IMR-90 (cell line): ENCODE data around the gene PROM2. TPM values are rescaled to one million over a fixed set of nuclear protein-coding genes. Genes with fewer than 3 reads are reported as not detected.
A peak's percentile ranks its signal among the peaks of the same experiment; 100 is the strongest.

Source experiments
- ATAC-seq: fragments of 200-7000 bp; cut with Tn5 transposase; 2 replicates; pipeline ENCODE4 v1.9.1; 2020; ENCODE audit warnings: low read depth, mild to moderate bottlenecking, moderate library complexity
- BruUV-seq: library from RNA; stranded (reverse); fragments of 400-500 nt; replicated peaks from 2 replicates; lab custom pipeline; 2021; lab: Mats Ljungman, UMichigan
- CTCF ChIA-PET: fragments of 300-600 bp; formaldehyde crosslinking; extraction: SDS; loops from one replicate; lab custom pipeline; 2021; ENCODE audit warnings: antibody characterized with exemption; lab: Yijun Ruan, JAX
- POLR2A ChIA-PET: fragments of 300-600 bp; sonication (Branson Sonifier 250); formaldehyde crosslinking; loops from one replicate; lab custom pipeline; 2022; ENCODE audit warnings: antibody characterized with exemption; ENCODE audit not compliant: unreplicated experiment; lab: Charles Lee
- DNase-seq: peaks from one replicate; pipeline ENCODE4 v3.0.0; 2013
- H2AFZ ChIP-seq: replicated peaks from 2 replicates; pipeline ENCODE3; 2013; ENCODE audit warnings: low read length, mild to moderate bottlenecking; ENCODE audit not compliant: poor library complexity
- H2AK5ac ChIP-seq: 2 replicates; pipeline ENCODE4 v1.6.1; 2013; ENCODE audit warnings: low read depth, low read length, inconsistent platforms
- H2AK9ac ChIP-seq: replicated peaks from 2 replicates; pipeline ENCODE3; 2013; ENCODE audit warnings: mild to moderate bottlenecking, low read depth, low read length, moderate library complexity; ENCODE audit not compliant: poor library complexity
- H2BK120ac ChIP-seq: 2 replicates; pipeline ENCODE4 v1.6.1; 2013; ENCODE audit warnings: low read depth, low read length, inconsistent platforms
- H2BK15ac ChIP-seq: 3 replicates; pipeline ENCODE4 v1.6.1; 2013; ENCODE audit warnings: low read depth, low read length, inconsistent platforms
- H2BK20ac ChIP-seq: 2 replicates; pipeline ENCODE4 v1.6.1; 2013; ENCODE audit warnings: low read depth, mild to moderate bottlenecking, inconsistent platforms, low read length, moderate library complexity
- H2BK5ac ChIP-seq: 2 replicates; pipeline ENCODE4 v1.6.1; 2013; ENCODE audit warnings: mild to moderate bottlenecking, low read depth, low read length, inconsistent platforms; ENCODE audit not compliant: poor library complexity, severe bottlenecking
- H3K14ac ChIP-seq: replicated peaks from 2 replicates; pipeline ENCODE4 v1.6.1; 2013; ENCODE audit warnings: low read depth, low read length, inconsistent platforms
- H3K18ac ChIP-seq: 2 replicates; pipeline ENCODE4 v1.6.1; 2013; ENCODE audit warnings: low read depth, low read length, control low read depth
- H3K23ac ChIP-seq: 2 replicates; pipeline ENCODE4 v1.6.1; 2013; ENCODE audit warnings: low read depth, low read length, inconsistent platforms
- H3K27ac ChIP-seq: 2 replicates; pipeline ENCODE4 v1.5.1; 2013; ENCODE audit warnings: mild to moderate bottlenecking, control low read depth, low read length; ENCODE audit not compliant: insufficient read depth
- H3K27me3 ChIP-seq: 2 replicates; pipeline ENCODE4 v1.6.1; 2013; ENCODE audit warnings: low read length; ENCODE audit not compliant: control insufficient read depth, insufficient read depth
- H3K36me3 ChIP-seq: 2 replicates; pipeline ENCODE4 v1.6.1; 2013; ENCODE audit warnings: low read length, mixed read lengths; ENCODE audit not compliant: control insufficient read depth, insufficient read depth
- H3K4ac ChIP-seq: 2 replicates; pipeline ENCODE4 v1.6.1; 2013; ENCODE audit warnings: low read depth, low read length, inconsistent platforms
- H3K4me1 ChIP-seq: 2 replicates; pipeline ENCODE4 v1.6.1; 2013; ENCODE audit warnings: low read length, mixed read lengths; ENCODE audit not compliant: control insufficient read depth, insufficient read depth
- H3K4me2 ChIP-seq: 2 replicates; pipeline ENCODE4 v1.6.1; 2013; ENCODE audit warnings: low read depth, mild to moderate bottlenecking, control low read depth, low read length, moderate library complexity
- H3K4me3 ChIP-seq: 2 replicates; pipeline ENCODE4 v1.5.1; 2013; ENCODE audit warnings: low read depth, mild to moderate bottlenecking, control low read depth, low read length, moderate library complexity; ENCODE audit not compliant: insufficient read depth
- H3K56ac ChIP-seq: 2 replicates; pipeline ENCODE4 v1.6.1; 2013; ENCODE audit warnings: low read length, inconsistent platforms; ENCODE audit not compliant: insufficient read depth; ENCODE audit errors: extremely low read depth
- H3K79me1 ChIP-seq, 2 experiments: 2 replicates each; pipeline ENCODE4 v1.6.1; 2013; ENCODE audit warnings: low read length in 2 of 2, inconsistent platforms in 1 of 2, low read depth in 1 of 2
- H3K9ac ChIP-seq: 2 replicates; pipeline ENCODE4 v1.6.1; 2013; ENCODE audit warnings: low read depth, low read length, control low read depth
- H3K9me1 ChIP-seq: 2 replicates; pipeline ENCODE4 v1.6.1; 2013; ENCODE audit warnings: low read length, inconsistent platforms; ENCODE audit not compliant: insufficient read depth
- H3K9me3 ChIP-seq: 2 replicates; pipeline ENCODE4 v1.6.1; 2013; ENCODE audit warnings: low read length; ENCODE audit not compliant: control insufficient read depth, insufficient read depth
- H4K20me1 ChIP-seq: 2 replicates; pipeline ENCODE4 v1.6.1; 2013; ENCODE audit warnings: low read length, inconsistent platforms; ENCODE audit not compliant: insufficient read depth
- H4K5ac ChIP-seq: 2 replicates; pipeline ENCODE4 v1.6.1; 2013; ENCODE audit warnings: mild to moderate bottlenecking, low read depth, low read length, control low read depth
- H4K8ac ChIP-seq, 2 experiments: 2 replicates each; pipeline ENCODE4 v1.6.1; 2013; ENCODE audit warnings: low read depth in 2 of 2, low read length in 2 of 2, control low read depth in 1 of 2, inconsistent platforms in 1 of 2
- H4K91ac ChIP-seq: 2 replicates; pipeline ENCODE4 v1.6.1; 2013; ENCODE audit warnings: low read depth, low read length, inconsistent platforms; ENCODE audit not compliant: insufficient read depth
- BHLHE40 ChIP-seq: fragments of 150-350 bp; IDR thresholded peaks from 2 replicates; pipeline ENCODE4 v1.6.1; 2016; ENCODE audit warnings: mild to moderate bottlenecking, low read depth, low read length
- CEBPB ChIP-seq: IDR thresholded peaks from 2 replicates; pipeline ENCODE4 v1.6.1; 2012; ENCODE audit warnings: low read depth, low read length, improper control_type of control experiment
- CHD1 ChIP-seq: IDR thresholded peaks from 2 replicates; pipeline ENCODE4 v1.6.1; 2012; ENCODE audit warnings: low read depth, low read length, improper control_type of control experiment
- ELK1 ChIP-seq: fragments of 150-350 bp; IDR thresholded peaks from 2 replicates; pipeline ENCODE4 v1.6.1; 2016; ENCODE audit warnings: low read depth, mild to moderate bottlenecking, low read length, moderate library complexity, borderline replicate concordance
- FOS ChIP-seq: fragments of 150-350 bp; IDR thresholded peaks from 2 replicates; pipeline ENCODE4 v1.6.1; 2016; ENCODE audit warnings: low read depth, low read length
- MAFK ChIP-seq: IDR thresholded peaks from 2 replicates; pipeline ENCODE4 v1.6.1; 2012; ENCODE audit warnings: low read depth, low read length, improper control_type of control experiment
- MAZ ChIP-seq: IDR thresholded peaks from 2 replicates; pipeline ENCODE4 v1.6.1; 2012; ENCODE audit warnings: low read depth, mild to moderate bottlenecking, low read length, improper control_type of control experiment, moderate library complexity, borderline replicate concordance
- MXI1 ChIP-seq: IDR thresholded peaks from 2 replicates; pipeline ENCODE4 v1.6.1; 2012; ENCODE audit warnings: low read depth, mild to moderate bottlenecking, low read length, moderate library complexity, borderline replicate concordance
- NFE2L2 ChIP-seq: fragments of 150-350 bp; IDR thresholded peaks from 2 replicates; pipeline ENCODE4 v1.6.1; 2016; ENCODE audit warnings: low read depth, mild to moderate bottlenecking, low read length
- POLR2A ChIP-seq: IDR thresholded peaks from 2 replicates; pipeline ENCODE4 v1.6.1; 2012; ENCODE audit warnings: mild to moderate bottlenecking, low read depth, low read length
- RAD21 ChIP-seq: IDR thresholded peaks from 2 replicates; pipeline ENCODE4 v1.6.1; 2012; ENCODE audit warnings: low read length, improper control_type of control experiment
- RCOR1 ChIP-seq: IDR thresholded peaks from 2 replicates; pipeline ENCODE4 v1.6.1; 2012; ENCODE audit warnings: mild to moderate bottlenecking, low read length, improper control_type of control experiment; ENCODE audit not compliant: insufficient replicate concordance
- RFX5 ChIP-seq: IDR thresholded peaks from 2 replicates; pipeline ENCODE4 v1.8.0; 2012; ENCODE audit warnings: low read depth, mild to moderate bottlenecking, low read length, moderate library complexity
- SMC3 ChIP-seq: fragments of 150-350 bp; IDR thresholded peaks from 2 replicates; pipeline ENCODE4 v1.6.1; 2016; ENCODE audit warnings: low read depth, mild to moderate bottlenecking, antibody characterized with exemption, low read length, moderate library complexity
- WGBS, 2 experiments: methylation state at CpG; one replicate each; pipeline versions ENCODE4 v1.1.5 to v1.1.7; 2013; ENCODE audit warnings: missing lambda C conversion rate in 2 of 2; ENCODE audit not compliant: insufficient read length in 1 of 2; ENCODE audit errors: extremely low coverage in 2 of 2; 5-methylcytosine and 5-hydroxymethylcytosine counted together
- dilution Hi-C: fragments of 300-500 bp; cut with HindIII; formaldehyde crosslinking; loops from one replicate; pipeline ENCODE4 v1.14.3; 2018; ENCODE audit warnings: low sequenced_read_pairs; ENCODE audit not compliant: unreplicated experiment
- in situ Hi-C: fragments of 300-500 bp; cut with MboI; formaldehyde crosslinking; loops from 3 replicates; pipeline ENCODE4 v1.14.3; 2019; ENCODE audit warnings: low sequenced_read_pairs, inconsistent platforms, mixed read lengths
- intact Hi-C: fragments of 100-400 bp; cut with micrococcal nuclease; formaldehyde crosslinking; loops from 2 replicates; pipeline ENCODE4 v1.10.0; 2022
- polyA plus RNA-seq, 3 experiments: library from polyadenylated mRNA; depleted of rRNA; stranded (reverse); fragments of >200 nt; gene quantifications; 2 replicates each; pipeline ENCODE4 v1.2.3, GENCODE V29; 2012; ENCODE audit warnings: low replicate concordance in 1 of 3
- total RNA-seq: library from RNA; depleted of rRNA; stranded (reverse); fragments of >200 nt; gene quantifications from 2 replicates; pipeline ENCODE4 v1.2.3, GENCODE V29; 2012
- TF ChIP-seq, protein P1 (sequence below): fragments of 150-350 bp; IDR thresholded peaks from 2 replicates; pipeline ENCODE4 v1.6.1; 2017; ENCODE audit warnings: mild to moderate bottlenecking, antibody characterized with exemption, low read length, low read depth
- TF ChIP-seq, protein P2 (sequence below): conservative IDR thresholded peaks from 2 replicates; pipeline ENCODE4 v1.5.1; 2012; ENCODE audit warnings: mild to moderate bottlenecking, low read depth, low read length, improper control_type of control experiment

PROM2 gene
- total and polyA plus RNA-seq, 2 of the 4 experiments (the other 2 are of a cell fraction): 0.26 TPM; not detected in 1

GRCh38 chr2:95315801-95316411 is 41.7 kb downstream of the PROM2 start:
- H3K9ac ChIP-seq: no peak overlapping the region
- H2AFZ ChIP-seq: peak overlapping the region; percentile 48
- no peak overlapping the region for H3K4me3 ChIP-seq
- no peak overlapping the region for H3K4me2 ChIP-seq
- H4K91ac ChIP-seq: no peak overlapping the region
- peak overlapping the region; percentile 50 for H2AK9ac ChIP-seq
- no peak overlapping the region for H3K27ac ChIP-seq
- H3K56ac ChIP-seq: no peak overlapping the region
- H3K18ac ChIP-seq: no peak overlapping the region
- H4K5ac ChIP-seq: no peak overlapping the region
- no peak overlapping the region for H2BK120ac ChIP-seq
- peaks cover 9% of the 10 kb centered on the region; the same call in 1 of the 2 replicates for H3K4me1 ChIP-seq
- H2BK5ac ChIP-seq: no peak overlapping the region
- CTCF ChIA-PET: no interaction called here
- no peaks in the 10 kb centered on the region for H3K9me3 ChIP-seq
- no TSS peak for BruUV-seq
- H3K36me3 ChIP-seq: no peaks in the 10 kb centered on the region
- POLR2A ChIA-PET: no interaction called here
- no peaks in the 10 kb centered on the region for H3K9me1 ChIP-seq
- ATAC-seq: no peak; the same call in 1 of the 2 replicates
- peaks cover 5% of the 10 kb centered on the region; the same call in 1 of the 2 replicates for H3K27me3 ChIP-seq
- no peak overlapping the region for H2BK20ac ChIP-seq
- H3K4ac ChIP-seq: no peak overlapping the region
- 78% methylated on average over 10 of the region's 19 CpGs; no CpG with 5 or more reads in 1 of the 2 experiments for WGBS, 2 experiments
- DNase-seq: peak; percentile 43
- no peaks in the 10 kb centered on the region for H3K79me1 ChIP-seq
- in situ Hi-C loops (no loop called here), dilution Hi-C loops (no loop called here), intact Hi-C loops (loop anchor here (1.0 to 2.0 kb wide), 2 partner anchors 85 to 123 kb away; no protein-coding TSS in a partner anchor)
- H4K8ac ChIP-seq: no peak overlapping the region
- no peak overlapping the region for H3K23ac ChIP-seq
- no peak overlapping the region for H2AK5ac ChIP-seq
- no peak overlapping the region for H2BK15ac ChIP-seq
- H4K20me1 ChIP-seq: no peaks in the 10 kb centered on the region
- TF ChIP-seq FOS (no peak), MAFK (no peak), CHD1 (no peak), RAD21 (no peak), SMC3 (no peak), MAZ (no peak), ELK1 (no peak), MXI1 (no peak), BHLHE40 (no peak), RFX5 (no peak), CEBPB (no peak), NFE2L2 (no peak), POLR2A (no peak), RCOR1 (no peak)
- TF ChIP-seq, protein P1, sequence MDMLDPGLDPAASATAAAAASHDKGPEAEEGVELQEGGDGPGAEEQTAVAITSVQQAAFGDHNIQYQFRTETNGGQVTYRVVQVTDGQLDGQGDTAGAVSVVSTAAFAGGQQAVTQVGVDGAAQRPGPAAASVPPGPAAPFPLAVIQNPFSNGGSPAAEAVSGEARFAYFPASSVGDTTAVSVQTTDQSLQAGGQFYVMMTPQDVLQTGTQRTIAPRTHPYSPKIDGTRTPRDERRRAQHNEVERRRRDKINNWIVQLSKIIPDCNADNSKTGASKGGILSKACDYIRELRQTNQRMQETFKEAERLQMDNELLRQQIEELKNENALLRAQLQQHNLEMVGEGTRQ: no peak
- TF ChIP-seq, protein P2, sequence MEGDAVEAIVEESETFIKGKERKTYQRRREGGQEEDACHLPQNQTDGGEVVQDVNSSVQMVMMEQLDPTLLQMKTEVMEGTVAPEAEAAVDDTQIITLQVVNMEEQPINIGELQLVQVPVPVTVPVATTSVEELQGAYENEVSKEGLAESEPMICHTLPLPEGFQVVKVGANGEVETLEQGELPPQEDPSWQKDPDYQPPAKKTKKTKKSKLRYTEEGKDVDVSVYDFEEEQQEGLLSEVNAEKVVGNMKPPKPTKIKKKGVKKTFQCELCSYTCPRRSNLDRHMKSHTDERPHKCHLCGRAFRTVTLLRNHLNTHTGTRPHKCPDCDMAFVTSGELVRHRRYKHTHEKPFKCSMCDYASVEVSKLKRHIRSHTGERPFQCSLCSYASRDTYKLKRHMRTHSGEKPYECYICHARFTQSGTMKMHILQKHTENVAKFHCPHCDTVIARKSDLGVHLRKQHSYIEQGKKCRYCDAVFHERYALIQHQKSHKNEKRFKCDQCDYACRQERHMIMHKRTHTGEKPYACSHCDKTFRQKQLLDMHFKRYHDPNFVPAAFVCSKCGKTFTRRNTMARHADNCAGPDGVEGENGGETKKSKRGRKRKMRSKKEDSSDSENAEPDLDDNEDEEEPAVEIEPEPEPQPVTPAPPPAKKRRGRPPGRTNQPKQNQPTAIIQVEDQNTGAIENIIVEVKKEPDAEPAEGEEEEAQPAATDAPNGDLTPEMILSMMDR: no peak
- no peak overlapping the region for H3K14ac ChIP-seq
